Measurements from ENCODE around the gene FCHO1. TPM values are rescaled to one million over a fixed set of nuclear protein-coding genes. Genes with fewer than 3 reads are reported as not detected.

Gene FCHO1
- total RNA-seq, 1 donor from 2014 or later: 0.51 TPM

GRCh38 chr19:17737690-17738153, 13.6 kb upstream of the FCHO1 start:
- no peak for DNase-seq

- DNase-seq: no peak
Observed at GRCh38 chr19:17739121-17739875, 12.0 kb upstream of the FCHO1 start.

- no peak for DNase-seq
Observed at GRCh38 chr19:17741456-17741855, 9.8 kb upstream of the FCHO1 start.

GRCh38 chr19:17743874-17744580, 7.2 kb upstream of the FCHO1 start:
- DNase-seq: peak; percentile 45

- DNase-seq: peak; percentile 95
Observed at GRCh38 chr19:17747205-17748098, 3.8 kb upstream of the FCHO1 start.

- DNase-seq: no peak
Observed at GRCh38 chr19:17748884-17749638, 2.2 kb upstream of the FCHO1 start.

- DNase-seq: peak; percentile 19
Observed at GRCh38 chr19:17749912-17750317, 1.4 kb upstream of the FCHO1 start.

GRCh38 chr19:17751912-17752273, 616 bp downstream of the FCHO1 start:
- DNase-seq: no peak

- no peak for DNase-seq
Observed at GRCh38 chr19:17752865-17753639, 1.8 kb downstream of the FCHO1 start.

- no peak for DNase-seq
Observed at GRCh38 chr19:17753976-17754375, 2.7 kb downstream of the FCHO1 start.

GRCh38 chr19:17754634-17755442, 3.6 kb downstream of the FCHO1 start:
- no peak for DNase-seq

GRCh38 chr19:17755443-17755890, 4.2 kb downstream of the FCHO1 start:
- no peak for DNase-seq

- peak; percentile 40 for DNase-seq
Observed at GRCh38 chr19:17755977-17756670, 4.8 kb downstream of the FCHO1 start.

GRCh38 chr19:17757125-17757524, 5.8 kb downstream of the FCHO1 start:
- peak; percentile 57 for DNase-seq

GRCh38 chr19:17758515-17758914, 7.2 kb downstream of the FCHO1 start:
- no peak for DNase-seq

- no peak for DNase-seq
Observed at GRCh38 chr19:17761148-17761547, 9.9 kb downstream of the FCHO1 start.

GRCh38 chr19:17762505-17763229, 11.4 kb downstream of the FCHO1 start:
- peak; percentile 56 for DNase-seq

- no peak for DNase-seq
Observed at GRCh38 chr19:17764348-17764747, 13.1 kb downstream of the FCHO1 start.

- peak; percentile 28 for DNase-seq
Observed at GRCh38 chr19:17765069-17765618, 13.9 kb downstream of the FCHO1 start.
